A549 treated with CpdA at 1 μM for 4 hours (cell line): Measurements from ENCODE around the gene NOXRED1. TPM values are rescaled to one million over a fixed set of nuclear protein-coding genes. Genes with fewer than 3 reads are reported as not detected.

Experiments
- total RNA-seq: library from RNA; stranded (reverse); fragments of 200-300 nt; extraction: Qiagen RNA extraction; gene quantifications from 5 replicates; pipeline ENCODE4 v1.2.3, GENCODE V29; 2022; ENCODE audit warnings: low read depth

NOXRED1 gene, protein sequence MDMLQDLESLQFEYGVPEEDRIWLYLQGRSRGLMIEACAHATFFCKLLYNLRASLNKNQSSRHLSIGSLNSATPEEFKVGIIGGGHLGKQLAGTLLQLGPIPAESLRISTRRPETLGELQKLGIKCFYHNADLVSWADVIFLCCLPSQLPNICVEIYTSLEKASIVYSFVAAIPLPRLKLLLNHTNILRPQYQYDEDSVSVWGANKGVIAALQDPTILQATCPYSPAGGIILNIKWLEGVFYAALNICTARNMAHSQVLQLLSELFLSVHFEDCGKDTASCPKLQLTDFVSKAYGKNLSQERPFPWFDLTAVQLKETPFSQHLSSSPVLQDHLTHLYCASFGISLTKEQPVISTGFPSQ
- 0.11 to 0.17 TPM in 2 of 5 replicates, not detected in the others for total RNA-seq

DNA sequence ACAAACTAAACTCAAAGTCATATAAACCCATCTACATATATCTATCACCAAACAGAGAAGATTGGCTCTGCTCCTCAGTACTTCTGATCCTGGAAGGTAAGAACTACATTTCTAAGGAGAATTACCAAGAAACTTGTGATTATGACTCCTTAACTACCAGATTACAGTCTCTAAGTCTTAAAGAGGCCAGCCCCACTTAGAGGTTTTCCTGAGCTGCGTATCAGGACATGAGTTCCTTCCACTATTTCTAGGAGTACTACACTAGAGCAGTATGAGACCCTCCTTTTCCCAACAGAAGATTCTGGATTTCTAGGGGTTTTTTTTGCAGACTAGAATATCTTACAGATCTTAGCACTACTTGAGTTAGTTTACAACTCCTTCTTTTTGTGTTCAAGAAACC, at the start of gene NOXRED1:
TSS of gene NOXRED1 (minus strand) at position 101 of the 400 bp plus-strand sequence. CDS start 634 bp downstream, outside the sequence.

DNA sequence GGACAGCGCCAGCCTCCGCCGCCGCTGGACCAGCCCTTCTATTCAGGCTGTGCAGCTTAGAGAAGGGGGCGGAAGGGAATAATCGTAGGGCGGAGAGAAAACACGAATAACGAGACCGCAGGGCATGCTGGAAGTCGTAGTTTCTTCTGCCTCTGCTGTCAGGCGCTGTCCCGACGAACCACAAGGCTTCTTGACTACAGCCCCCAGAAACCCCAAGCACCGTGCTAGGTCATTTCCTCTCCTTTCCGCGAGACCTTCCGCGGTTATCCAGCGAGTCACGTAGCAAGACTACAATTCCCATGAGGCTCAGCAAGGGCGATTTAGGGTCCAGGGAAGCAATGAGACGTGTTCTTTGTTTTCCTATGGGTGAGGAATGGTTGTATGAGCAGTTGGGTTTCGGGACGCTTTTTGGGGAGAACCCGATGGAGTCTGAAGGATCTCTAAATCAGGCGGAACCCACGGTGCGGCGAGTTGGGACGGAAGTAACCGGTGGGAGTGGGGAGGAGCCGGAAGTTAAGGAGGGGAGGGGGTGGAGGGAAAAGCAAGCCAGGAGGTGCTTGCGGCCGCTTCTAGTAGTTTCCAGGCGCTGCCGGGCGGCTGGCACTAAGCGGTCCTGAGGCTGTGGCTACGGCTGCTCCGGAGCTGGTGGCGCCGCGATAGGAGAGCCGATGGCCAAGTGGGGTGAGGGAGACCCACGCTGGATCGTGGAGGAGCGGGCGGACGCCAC, 34.4 kb upstream of the NOXRED1 start, which contains the start of the genes AHSA1 and VIPAS39:
TSS of gene AHSA1 (plus strand) at position 572 of the 727 bp plus-strand sequence. CDS start at position 669, 97 bp downstream.
TSS of gene VIPAS39 (minus strand) at position 80 of the 727 bp plus-strand sequence. CDS start 3,499 bp downstream, outside the sequence.

GRCh38 chr14:77376771-77377501, 46.4 kb downstream of the NOXRED1 start, which contains the start of the genes SAMD15 and TMED8:
SAMD15 (plus strand) TSS chr14:77377379; CDS start chr14:77377419, 40 bp downstream.
TMED8 (minus strand) TSS chr14:77377094; CDS start chr14:77377053, 41 bp downstream.

Other genes with a start within 250 kb of the NOXRED1 start
- gene TMEM63C, start 241.7 kb downstream of the NOXRED1 start, total RNA-seq: 0.37 to 1.8 TPM (median 1.3 TPM) in 5 replicates
- gene NGB, start 152.3 kb downstream of the NOXRED1 start, total RNA-seq: not detected in 5 replicates
- 29.0 to 40.8 TPM (median 32.9 TPM) in 5 replicates for gene POMT2, start 102.6 kb downstream of the NOXRED1 start, total RNA-seq
- 32.3 to 35.7 TPM (median 32.9 TPM) in 5 replicates for gene GSTZ1, start 102.5 kb downstream of the NOXRED1 start, total RNA-seq
- gene TMED8, start 46.4 kb downstream of the NOXRED1 start, total RNA-seq: 5.7 to 9.1 TPM (median 7.4 TPM) in 5 replicates
- 1.6 to 3.0 TPM (median 2.2 TPM) in 5 replicates for gene SAMD15, start 46.1 kb downstream of the NOXRED1 start, total RNA-seq
- 13.3 to 17.1 TPM (median 15.2 TPM) in 5 replicates for gene VIPAS39, start 34.1 kb upstream of the NOXRED1 start, total RNA-seq
- 267 to 307 TPM (median 301 TPM) in 5 replicates for gene AHSA1, start 34.6 kb upstream of the NOXRED1 start, total RNA-seq
- gene ISM2, start 75.3 kb upstream of the NOXRED1 start, total RNA-seq: 0.39 to 0.42 TPM (median 0.41 TPM) in 5 replicates
- gene SPTLC2, start 193.1 kb upstream of the NOXRED1 start, total RNA-seq: 25.2 to 32.7 TPM (median 29.3 TPM) in 5 replicates